Body of pancreas (tissue), 4 donors: ENCODE data around the gene NID2. TPM values are rescaled to one million over a fixed set of nuclear protein-coding genes. Genes with fewer than 3 reads are reported as not detected.

ENCODE experiments used
- ATAC-seq: fragments of 150-250 bp; one replicate; pipeline ENCODE4 v1.9.1; 2016
- DNase-seq, 4 donors: peaks; one replicate each; pipeline ENCODE4 v3.0.0-alpha.2; 2019
- H3K27ac ChIP-seq, 4 donors: fragments of 200-600 bp; sonication (generic); 1 replicate in 3 of 4; 2 replicates in 1 of 4; pipeline versions ENCODE4 v1.5.1 to v1.6.1; 2016 to 2019; ENCODE audit warnings: mild to moderate bottlenecking in 1 of 4, mixed read lengths in 1 of 4, moderate library complexity in 1 of 4
- H3K27me3 ChIP-seq, 2 donors: fragments of 200-600 bp; sonication (generic); one replicate each; pipeline ENCODE4 v1.6.0; 2016; ENCODE audit warnings: mild to moderate bottlenecking in 1 of 2
- H3K36me3 ChIP-seq, 2 donors: fragments of 200-600 bp; sonication (generic); replicated peaks in 1 of 2; 2 replicates each; pipeline ENCODE4 v1.5.1; 2016; ENCODE audit warnings: low read depth in 2 of 2; ENCODE audit not compliant: insufficient read depth in 1 of 2
- H3K4me1 ChIP-seq: fragments of 200-600 bp; sonication (generic); one replicate; pipeline ENCODE4 v1.6.0; 2016
- H3K4me3 ChIP-seq, 2 donors: fragments of 200-600 bp; sonication (generic); 1 replicate in 1 of 2; 2 replicates in 1 of 2; pipeline ENCODE4 v1.5.1; 2016 to 2019
- H3K9me3 ChIP-seq, 3 donors: fragments of 200-600 bp; sonication (generic); 1 replicate in 2 of 3; 2 replicates in 1 of 3; pipeline ENCODE4 v1.5.1; 2016
- CTCF ChIP-seq, 7 experiments: fragments of 450-650 bp in 4 of 7; fragments of 200-600 bp in 3 of 7; sonication (generic) in 3 of 7; IDR thresholded peaks; one replicate each; pipeline ENCODE4 v1.5.1; 2016 to 2019; ENCODE audit warnings: antibody characterized with exemption in 7 of 7
- POLR2A ChIP-seq, 3 donors: fragments of 450-650 bp; IDR thresholded peaks; one replicate each; pipeline ENCODE4 v1.6.1; 2016; ENCODE audit warnings: antibody characterized with exemption in 3 of 3, mild to moderate bottlenecking in 2 of 3
- WGBS, 2 donors: methylation state at CpG; one replicate each; pipeline ENCODE4 v1.1.5; 2017; 5-methylcytosine and 5-hydroxymethylcytosine counted together
- intact Hi-C: fragments of 100-400 bp; cut with DNase I; formaldehyde crosslinking; loops from one replicate; pipeline ENCODE4 v1.15.1; 2023
- total RNA-seq, 2 donors: library from RNA; depleted of rRNA; stranded (reverse); fragments of >200 nt; gene quantifications; one replicate each; pipeline ENCODE4 v1.1.0, GENCODE V29; 2016

Gene NID2
- total RNA-seq, 2 donors from 2014 or later: 34.6 to 37.6 TPM

- H3K4me3 ChIP-seq: no peak overlapping the region
- ATAC-seq (no peak), DNase-seq (no peak)
- H3K27me3 ChIP-seq: no peaks in the 10 kb centered on the region
- whole genome bisulfite sequencing, 2 donors: 67 to 74% methylated on average over 2 to 4 of the region's 4 CpGs
- no peak for TF ChIP-seq POLR2A (IDR thresholded peaks at IDR 0.05)
- no peak for TF ChIP-seq CTCF (IDR thresholded peaks at IDR 0.05)
- no peaks in the 10 kb centered on the region for H3K9me3 ChIP-seq
- H3K36me3 ChIP-seq: no peaks in the 10 kb centered on the region
- intact Hi-C loops: loop anchor here (10.0 kb wide), 1 partner anchor 143 kb away; no protein-coding TSS in a partner anchor
- H3K4me1 ChIP-seq: no peaks in the 10 kb centered on the region
- H3K27ac ChIP-seq: no peak overlapping the region
Observed at GRCh38 chr14:51981218-51981854, 87.5 kb downstream of the NID2 start.

DNA sequence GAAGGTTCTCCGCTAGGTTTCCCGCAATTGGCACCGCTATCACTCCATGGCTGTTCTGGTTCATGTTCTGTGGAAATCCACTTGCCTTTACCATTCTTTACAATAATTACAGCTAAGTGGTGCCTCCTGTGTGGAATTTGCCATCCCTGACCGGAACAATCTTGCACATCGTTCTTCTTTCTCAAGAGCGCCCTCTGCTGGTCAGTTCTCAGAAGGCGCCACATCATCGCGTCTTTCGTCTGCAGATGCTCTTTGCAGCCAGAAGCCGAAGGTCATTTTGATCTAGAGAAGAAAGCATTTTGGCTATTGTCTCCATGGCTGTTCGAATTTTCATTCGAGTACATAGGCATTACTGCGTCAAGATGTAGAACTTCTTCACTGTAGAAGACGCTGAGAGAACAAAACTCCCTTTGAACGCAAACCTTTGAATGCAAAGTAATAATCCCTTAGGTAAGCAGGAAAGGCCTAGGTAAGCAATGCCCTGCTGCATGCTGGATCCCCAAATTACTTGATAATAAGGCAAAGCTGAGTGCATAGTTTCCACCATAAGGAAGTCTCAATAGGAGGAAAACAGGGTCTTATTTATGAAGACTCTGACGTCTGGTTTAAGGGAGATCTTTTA is 89.7 kb downstream of the NID2 start:
- peak; percentile 80 to 87 (median 84) for DNase-seq
- Histone ChIP-seq H3K9me3 (no peaks in the 10 kb centered on the region), H3K4me1 (no peaks in the 10 kb centered on the region), H3K4me3 (no peak overlapping the region), H3K27me3 (no peaks in the 10 kb centered on the region), H3K36me3 (no peaks in the 10 kb centered on the region), H3K27ac (no peak overlapping the region)
- peak; percentile 71 to 93 (median 75) for TF ChIP-seq CTCF (IDR thresholded peaks at IDR 0.05)
- no peak for TF ChIP-seq POLR2A (IDR thresholded peaks at IDR 0.05)
- peak; percentile 86 for ATAC-seq
- intact Hi-C loops: no loop called here
- 18 to 20% methylated on average over 17 of the region's 17 CpGs for WGBS, 2 donors

DNA sequence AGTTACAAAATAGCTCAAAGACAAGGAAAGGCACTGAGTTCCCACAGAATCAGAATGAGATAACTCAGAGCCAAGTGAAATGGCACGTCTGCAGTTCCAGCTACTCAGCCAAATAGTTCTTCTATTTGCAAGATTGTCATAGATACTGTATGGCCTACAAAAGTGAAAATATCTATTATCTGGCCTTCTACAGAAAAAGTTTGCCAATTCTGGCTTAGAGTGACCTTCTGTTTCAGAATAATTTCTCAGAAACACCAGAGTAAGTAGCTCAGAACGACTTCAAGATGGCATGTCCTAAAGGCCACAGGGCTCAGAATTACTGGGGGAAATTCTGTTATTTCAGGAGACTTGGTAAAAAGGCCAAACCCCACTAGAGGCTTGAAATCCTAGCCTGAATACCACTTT is 90.2 kb downstream of the NID2 start:
- 19 to 42% methylated on average over 2 of the region's 2 CpGs for whole genome bisulfite sequencing, 2 donors
- Histone ChIP-seq H3K4me3 (no peak overlapping the region), H3K4me1 (no peaks in the 10 kb centered on the region), H3K9me3 (no peaks in the 10 kb centered on the region), H3K36me3 (no peaks in the 10 kb centered on the region), H3K27me3 (no peaks in the 10 kb centered on the region), H3K27ac (no peak overlapping the region)
- intact Hi-C loops: no loop called here
- TF ChIP-seq POLR2A (IDR thresholded peaks at IDR 0.05): no peak
- no peak for TF ChIP-seq CTCF (IDR thresholded peaks at IDR 0.05)
- ATAC-seq: peak; percentile 9
- DNase-seq: no peak

DNA sequence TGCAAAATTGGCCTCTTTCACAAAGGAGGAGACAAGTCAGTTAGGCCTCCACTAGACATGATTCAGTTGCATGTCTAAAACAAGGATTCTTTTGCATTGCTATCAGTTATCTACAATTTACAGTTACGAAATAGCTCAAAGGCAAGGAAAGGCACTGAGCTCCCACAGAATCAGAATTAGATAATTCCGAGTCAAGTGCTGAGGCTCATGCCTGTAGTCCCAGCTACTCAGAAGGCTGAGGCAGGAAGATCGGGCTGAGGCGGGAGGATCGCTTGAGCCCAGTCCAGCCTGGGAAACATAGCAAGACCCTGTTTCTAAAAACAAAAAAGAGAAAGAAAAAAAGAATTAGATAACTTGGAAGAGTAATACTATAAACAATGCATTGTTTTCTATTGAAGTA is 91.8 kb downstream of the NID2 start:
- no peaks in the 10 kb centered on the region for H3K27me3 ChIP-seq
- TF ChIP-seq POLR2A (IDR thresholded peaks at IDR 0.05) (no peak), CTCF (IDR thresholded peaks at IDR 0.05) (no peak)
- ATAC-seq (no peak), DNase-seq (no peak)
- no peaks in the 10 kb centered on the region for H3K9me3 ChIP-seq
- H3K36me3 ChIP-seq: no peaks in the 10 kb centered on the region
- no peak overlapping the region for H3K27ac ChIP-seq
- intact Hi-C loops: no loop called here
- no peaks in the 10 kb centered on the region for H3K4me1 ChIP-seq
- WGBS, 2 donors: 84 to 88% methylated on average over 5 of the region's 5 CpGs
- H3K4me3 ChIP-seq: no peak overlapping the region

DNA sequence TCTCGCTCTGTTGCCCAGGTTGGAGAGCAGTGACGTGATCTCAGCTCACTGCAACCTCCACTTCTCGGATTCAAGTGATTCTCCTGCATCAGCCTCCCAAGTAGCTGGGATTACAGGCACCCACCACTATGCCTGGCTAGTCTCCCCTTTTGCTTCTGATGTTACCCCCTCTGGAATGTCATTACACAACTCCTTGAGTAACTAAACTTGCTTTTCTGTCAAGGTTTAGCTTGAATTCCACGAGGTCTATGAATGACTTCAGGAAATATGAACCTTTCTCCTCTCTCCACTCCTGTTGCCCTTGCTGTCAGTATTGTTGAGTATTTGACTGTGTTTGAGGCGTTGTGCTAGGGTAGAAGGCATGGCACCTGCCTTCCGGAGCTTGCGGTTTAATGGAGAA is 96.3 kb downstream of the NID2 start:
- intact Hi-C loops: no loop called here
- Histone ChIP-seq H3K27ac (no peak overlapping the region), H3K27me3 (no peaks in the 10 kb centered on the region), H3K9me3 (no peaks in the 10 kb centered on the region), H3K4me1 (no peaks in the 10 kb centered on the region), H3K4me3 (no peak overlapping the region), H3K36me3 (no peaks in the 10 kb centered on the region)
- DNase-seq (no peak), ATAC-seq (no peak)
- WGBS, 2 donors: 67 to 70% methylated on average over 7 of the region's 7 CpGs
- no peak for TF ChIP-seq POLR2A (IDR thresholded peaks at IDR 0.05)
- TF ChIP-seq CTCF (IDR thresholded peaks at IDR 0.05): no peak
